Activated naive CD8-positive, alpha-beta T cell treated with anti-CD3 and anti-CD28 coated beads for 36 hours (primary cell): ENCODE results near the gene NT5M. TPM values are rescaled to one million over a fixed set of nuclear protein-coding genes. Genes with fewer than 3 reads are reported as not detected.
"Not testable (repeated sequence)": the region's sequence is repeated elsewhere in the genome, so short reads cannot be mapped to it uniquely, and the experiment has no call there.

Experiments used
- DNase-seq: peaks from one replicate; pipeline ENCODE4 v3.0.0; 2021
- H3K27ac Mint-ChIP-seq: one replicate; pipeline ENCODE4 v1.8.0; 2022; ENCODE audit warnings: mild to moderate bottlenecking, moderate library complexity, mixed read lengths
- H3K27me3 Mint-ChIP-seq: one replicate; pipeline ENCODE4 v1.8.0; 2022; ENCODE audit warnings: mild to moderate bottlenecking, mixed read lengths
- H3K36me3 Mint-ChIP-seq: one replicate; pipeline ENCODE4 v1.8.0; 2021; ENCODE audit warnings: mild to moderate bottlenecking, mixed read lengths
- H3K4me1 Mint-ChIP-seq: one replicate; pipeline ENCODE4 v1.8.0; 2021; ENCODE audit warnings: mixed read lengths
- H3K4me3 Mint-ChIP-seq: one replicate; pipeline ENCODE4 v1.8.0; 2022; ENCODE audit warnings: mild to moderate bottlenecking, moderate library complexity, mixed read lengths
- H3K9me3 Mint-ChIP-seq: one replicate; pipeline ENCODE4 v1.8.0; 2022; ENCODE audit warnings: mixed read lengths
- total RNA-seq, 2 experiments: library from RNA; stranded (reverse); gene quantifications; one replicate each; pipeline ENCODE4 v1.2.3, GENCODE V29; 2021

NT5M gene
- total RNA-seq: 1 to 10 TPM; 6.1 to 6.5 TPM

DNA sequence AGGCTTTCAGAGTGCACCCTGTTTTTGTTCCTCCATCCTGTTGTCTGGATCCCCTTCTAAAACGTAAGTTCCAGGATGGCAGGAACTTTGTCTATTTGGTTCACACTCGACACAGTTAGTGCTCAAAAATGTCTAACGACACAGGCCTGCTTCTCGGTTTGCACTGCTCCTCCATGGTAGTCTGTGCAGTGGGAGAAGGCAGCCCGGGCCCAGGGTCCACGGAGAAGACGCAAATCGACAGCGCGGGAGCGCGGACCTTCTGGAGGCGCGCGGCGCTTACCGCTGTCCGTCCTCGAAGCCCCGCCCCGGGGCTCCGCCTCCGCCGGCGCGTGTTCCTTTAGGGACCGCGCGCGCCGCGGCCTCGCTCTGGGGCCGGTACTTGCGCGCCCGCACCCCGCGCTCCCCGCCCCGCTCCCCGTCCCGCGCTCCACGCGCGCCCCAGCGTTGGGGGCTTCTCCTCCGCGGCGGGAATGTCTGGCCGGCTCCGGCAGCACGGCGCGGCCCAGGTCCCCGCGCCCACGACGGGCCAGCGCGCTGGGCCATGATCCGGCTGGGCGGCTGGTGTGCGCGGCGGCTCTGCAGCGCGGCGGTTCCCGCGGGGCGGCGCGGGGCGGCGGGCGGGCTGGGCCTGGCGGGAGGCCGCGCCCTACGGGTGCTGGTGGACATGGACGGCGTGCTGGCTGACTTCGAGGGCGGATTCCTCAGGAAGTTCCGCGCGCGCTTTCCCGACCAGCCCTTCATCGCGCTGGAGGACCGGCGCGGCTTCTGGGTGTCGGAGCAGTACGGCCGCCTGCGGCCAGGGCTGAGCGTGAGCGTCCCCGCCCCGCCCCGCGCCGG is at the start of gene NT5M:
TSS of gene NT5M (plus strand) at position 364 of the 837 bp plus-strand sequence. CDS start at position 542, 178 bp downstream.
- H3K4me1 Mint-ChIP-seq: peaks cover 34% of the 10 kb centered on the region
- peaks cover 5% of the 10 kb centered on the region for H3K36me3 Mint-ChIP-seq
- peak within 1 kb of the TSS; percentile 89 for H3K27ac Mint-ChIP-seq
- H3K9me3 Mint-ChIP-seq: no peaks in the 10 kb centered on the region
- peak; percentile 83 for DNase-seq
- peak within 1 kb of the TSS; percentile 84 for H3K4me3 Mint-ChIP-seq
- H3K27me3 Mint-ChIP-seq: no peaks in the 10 kb centered on the region

DNA sequence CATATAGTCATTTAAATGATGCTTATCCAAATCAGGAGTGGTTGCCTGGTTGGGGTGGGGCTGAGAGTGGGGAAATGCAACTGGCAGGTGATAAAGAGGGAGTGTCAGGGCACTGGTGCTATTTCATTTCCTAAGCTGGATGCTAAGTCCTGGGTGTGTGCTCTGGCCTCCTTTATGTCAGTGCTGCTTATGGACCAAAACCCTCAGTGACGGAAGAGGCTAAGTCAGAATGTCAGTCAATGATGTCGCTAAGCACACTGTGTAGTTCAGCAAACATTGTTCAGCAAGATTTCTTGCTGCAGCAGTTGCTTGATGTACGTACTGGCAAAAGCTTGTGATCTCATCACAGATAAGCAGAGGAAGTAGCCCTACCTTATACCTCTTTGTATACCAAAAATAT is 49.8 kb upstream of the NT5M start:
- no peaks in the 10 kb centered on the region for H3K9me3 Mint-ChIP-seq
- H3K27me3 Mint-ChIP-seq: no peaks in the 10 kb centered on the region
- H3K27ac Mint-ChIP-seq: peak overlapping the region; percentile 11
- H3K4me3 Mint-ChIP-seq: no peak overlapping the region
- no peaks in the 10 kb centered on the region for H3K4me1 Mint-ChIP-seq
- H3K36me3 Mint-ChIP-seq: peaks cover 28% of the 10 kb centered on the region
- no peak for DNase-seq

DNA sequence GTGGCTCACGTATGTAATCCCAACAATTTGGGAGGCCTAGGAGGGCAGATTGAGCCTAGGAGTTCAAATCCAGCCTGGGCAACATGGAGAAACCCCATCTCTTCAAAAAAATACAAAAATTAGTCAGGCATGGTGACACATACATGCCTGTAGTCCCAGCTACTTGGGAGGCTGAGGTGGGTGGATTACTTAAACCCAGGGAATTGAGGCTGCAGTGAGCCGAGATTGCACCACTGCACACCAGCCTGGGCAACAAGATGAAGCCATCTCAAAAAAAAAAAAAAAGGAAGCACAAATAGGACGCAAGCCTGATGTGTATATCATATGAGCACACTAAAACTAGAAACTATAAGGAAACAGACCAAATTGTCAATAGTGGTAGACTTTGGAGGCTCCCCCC is 49.1 kb upstream of the NT5M start:
- peaks cover 30% of the 10 kb centered on the region for H3K36me3 Mint-ChIP-seq

DNA sequence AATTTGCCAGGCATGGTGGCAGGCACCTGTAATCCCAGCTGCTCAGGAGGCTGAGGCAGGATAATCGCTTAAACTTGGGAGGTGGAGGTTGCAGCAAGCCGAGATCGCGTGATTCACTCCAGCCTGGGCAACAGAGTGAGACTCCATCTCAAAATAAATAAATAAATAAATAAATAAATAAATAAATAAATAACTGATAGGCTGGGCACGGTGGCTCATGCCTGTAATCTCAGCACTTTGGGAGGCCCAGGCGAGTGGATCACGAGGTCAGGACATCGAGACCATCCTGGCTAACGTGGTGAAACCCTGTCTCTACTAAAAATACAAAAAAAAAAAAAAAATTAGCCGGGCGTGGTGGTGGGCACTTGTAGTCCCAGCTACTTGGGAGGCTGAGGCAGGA is 47.5 kb upstream of the NT5M start:
- H3K27me3 Mint-ChIP-seq, DNase-seq, H3K9me3 Mint-ChIP-seq, H3K4me1 Mint-ChIP-seq, H3K4me3 Mint-ChIP-seq, H3K27ac Mint-ChIP-seq: not testable (repeated sequence)
- peaks cover 36% of the 10 kb centered on the region for H3K36me3 Mint-ChIP-seq

More for the DNA sequence above, 49.1 kb upstream of the NT5M start:
- Mint-ChIP-seq H3K4me3 (no peak overlapping the region), H3K4me1 (no peaks in the 10 kb centered on the region), H3K27me3 (no peaks in the 10 kb centered on the region), H3K27ac (no peak overlapping the region), H3K9me3 (no peaks in the 10 kb centered on the region)
- DNase-seq: no peak

DNA sequence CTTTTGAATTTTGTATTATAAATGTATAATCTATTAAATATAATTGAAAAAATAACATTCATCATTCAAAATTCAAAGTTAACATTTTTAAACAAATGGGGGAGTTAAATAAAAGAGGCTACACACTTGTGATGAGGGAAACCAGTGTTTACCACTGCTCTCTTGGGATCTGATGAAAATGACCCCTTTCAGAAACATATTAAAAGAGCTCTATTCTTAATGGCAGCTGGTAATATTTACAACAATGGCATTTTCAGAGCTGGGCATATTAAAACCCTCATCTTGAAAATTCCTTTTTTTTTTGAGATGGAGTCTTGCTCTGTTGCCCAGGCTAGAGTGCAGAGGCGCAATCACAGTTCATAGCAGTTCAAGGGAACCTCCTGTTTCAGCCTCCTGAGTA is 46.9 kb upstream of the NT5M start:
- no peak overlapping the region for H3K27ac Mint-ChIP-seq
- H3K4me1 Mint-ChIP-seq: no peaks in the 10 kb centered on the region
- H3K9me3 Mint-ChIP-seq: no peaks in the 10 kb centered on the region
- H3K27me3 Mint-ChIP-seq: no peaks in the 10 kb centered on the region
- DNase-seq: no peak
- H3K36me3 Mint-ChIP-seq: peaks cover 36% of the 10 kb centered on the region
- H3K4me3 Mint-ChIP-seq: no peak overlapping the region

DNA sequence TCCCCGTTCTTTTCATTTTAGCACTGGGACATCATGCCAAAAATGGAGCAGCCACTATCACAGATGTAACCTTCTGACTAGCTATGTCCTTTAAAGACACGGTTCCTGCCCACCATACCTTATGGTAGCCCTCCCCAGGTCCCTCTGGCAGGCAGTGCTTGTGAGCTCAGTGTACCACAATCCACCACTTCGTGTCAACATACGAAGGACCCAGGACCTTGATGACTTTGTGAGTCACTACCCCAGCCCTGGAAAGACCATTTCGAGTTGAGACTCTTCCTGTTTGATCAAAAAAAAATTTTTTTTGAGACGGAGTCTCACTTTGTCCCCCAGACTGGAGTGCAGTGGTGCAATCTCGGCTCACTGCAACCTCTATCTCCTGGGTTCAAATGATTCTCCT is 45.2 kb upstream of the NT5M start:
- DNase-seq: no peak
- no peak overlapping the region for H3K27ac Mint-ChIP-seq
- peaks cover 36% of the 10 kb centered on the region for H3K36me3 Mint-ChIP-seq
- no peaks in the 10 kb centered on the region for H3K9me3 Mint-ChIP-seq
- no peak overlapping the region for H3K4me3 Mint-ChIP-seq
- no peaks in the 10 kb centered on the region for H3K4me1 Mint-ChIP-seq
- no peaks in the 10 kb centered on the region for H3K27me3 Mint-ChIP-seq

DNA sequence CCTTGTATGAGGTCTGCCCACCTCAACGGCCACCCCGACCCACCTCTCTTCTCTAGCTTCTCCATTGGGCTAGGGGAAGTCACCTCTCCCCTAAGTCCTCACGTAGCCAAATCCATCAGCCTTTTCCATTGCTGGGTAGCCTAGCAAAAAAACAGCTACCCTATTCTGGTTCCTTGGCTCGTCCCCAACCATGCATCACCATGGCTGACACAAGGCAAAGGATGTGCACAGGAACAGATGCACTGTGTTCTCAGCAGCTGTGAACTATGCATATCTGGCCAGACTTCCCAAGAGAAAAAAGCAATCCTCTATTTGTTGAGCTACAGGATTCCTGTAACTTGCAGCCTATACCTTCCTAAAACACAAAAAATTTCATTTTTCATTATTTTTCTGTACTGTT is 44.2 kb upstream of the NT5M start:
- Mint-ChIP-seq H3K4me3 (no peak overlapping the region), H3K4me1 (no peaks in the 10 kb centered on the region), H3K9me3 (no peaks in the 10 kb centered on the region), H3K27me3 (no peaks in the 10 kb centered on the region), H3K36me3 (peaks cover 36% of the 10 kb centered on the region), H3K27ac (no peak overlapping the region)
- DNase-seq: no peak

DNA sequence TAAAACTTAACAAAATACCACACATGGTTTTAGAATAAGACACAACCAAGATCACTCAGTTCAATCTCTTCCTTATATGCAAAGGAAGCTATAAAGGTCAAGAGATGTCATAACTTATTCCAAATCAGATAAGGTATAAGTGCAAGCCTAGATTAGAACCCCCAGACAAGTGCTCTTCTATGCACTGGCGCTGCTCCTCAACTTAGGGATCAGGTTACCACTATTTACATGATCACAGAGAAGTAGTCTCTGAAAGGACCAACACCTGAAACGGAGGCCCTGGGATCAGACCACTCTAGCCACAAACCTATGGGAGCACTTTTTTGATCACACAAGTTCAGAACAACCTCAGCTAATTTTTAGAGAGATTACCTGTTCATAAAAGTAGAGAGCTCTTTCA is 38.7 kb upstream of the NT5M start:
- H3K36me3 Mint-ChIP-seq: peaks cover 22% of the 10 kb centered on the region
- no peaks in the 10 kb centered on the region for H3K4me1 Mint-ChIP-seq
- DNase-seq: no peak
- H3K9me3 Mint-ChIP-seq: no peaks in the 10 kb centered on the region
- no peaks in the 10 kb centered on the region for H3K27me3 Mint-ChIP-seq
- H3K4me3 Mint-ChIP-seq: no peak overlapping the region
- H3K27ac Mint-ChIP-seq: no peak overlapping the region

DNA sequence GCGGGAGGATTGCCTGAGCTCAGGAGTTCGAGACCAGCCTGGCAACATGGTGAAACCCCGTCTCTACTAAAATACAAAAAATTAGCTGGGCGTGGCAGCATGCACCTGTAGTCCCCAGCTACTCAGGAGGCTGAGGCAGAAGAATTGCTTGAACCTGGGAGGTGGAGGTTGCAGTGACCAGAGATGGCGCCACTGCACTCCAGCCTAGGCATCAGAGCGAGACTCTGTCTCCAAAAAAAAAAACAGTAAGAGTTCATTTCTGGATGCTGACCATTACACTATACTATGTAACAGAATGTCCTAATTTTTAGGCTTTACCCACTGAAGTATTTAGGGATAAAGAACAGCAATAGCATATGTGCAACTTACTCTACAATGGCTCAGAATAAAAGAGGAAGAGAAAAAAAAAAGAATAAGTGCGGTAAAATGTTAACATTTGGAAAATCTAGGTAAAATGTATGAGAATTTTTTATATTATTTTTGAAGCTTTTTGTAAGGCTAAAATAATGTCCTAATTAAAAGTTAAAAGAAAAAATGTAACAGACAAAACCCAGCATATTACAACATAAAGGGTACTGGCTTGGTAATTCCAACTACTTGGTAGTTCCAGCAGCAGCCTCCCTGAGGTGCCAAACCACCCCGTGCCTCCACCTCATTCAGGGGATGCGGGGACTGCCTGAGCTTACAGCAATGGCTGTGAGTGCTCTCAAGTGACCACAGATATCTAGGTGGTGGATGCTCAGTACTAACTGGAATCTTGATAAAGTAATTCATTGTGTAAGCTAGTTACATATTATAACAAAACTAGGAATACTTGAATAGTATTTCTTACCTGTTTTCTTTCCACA is 33.0 kb upstream of the NT5M start:
- H3K27ac Mint-ChIP-seq: no peak overlapping the region
- peak; percentile 20 for DNase-seq
- no peaks in the 10 kb centered on the region for H3K27me3 Mint-ChIP-seq
- no peaks in the 10 kb centered on the region for H3K9me3 Mint-ChIP-seq
- H3K36me3 Mint-ChIP-seq: peaks cover 18% of the 10 kb centered on the region
- no peaks in the 10 kb centered on the region for H3K4me1 Mint-ChIP-seq
- H3K4me3 Mint-ChIP-seq: no peak overlapping the region

DNA sequence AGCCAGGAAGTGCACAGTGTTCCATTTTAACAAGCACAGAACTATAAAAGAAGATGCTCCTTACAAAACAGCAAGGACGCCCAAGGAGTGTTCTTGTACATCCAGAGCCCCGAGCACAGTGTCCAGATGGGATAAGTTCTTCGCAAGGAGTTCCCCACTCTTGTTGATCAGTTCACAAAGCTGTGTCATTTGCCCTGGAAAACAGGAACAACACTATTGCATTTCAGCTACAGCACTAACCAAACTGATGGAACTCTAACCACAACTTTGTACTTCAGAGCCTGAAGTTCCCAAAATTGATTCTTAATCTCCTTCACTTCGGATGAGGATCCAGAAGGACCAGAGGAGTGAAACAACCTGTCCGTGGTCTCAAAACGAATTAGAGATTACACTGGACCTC is 27.2 kb upstream of the NT5M start:
- H3K9me3 Mint-ChIP-seq: no peaks in the 10 kb centered on the region
- peaks cover 24% of the 10 kb centered on the region for H3K36me3 Mint-ChIP-seq
- no peak overlapping the region for H3K4me3 Mint-ChIP-seq
- no peaks in the 10 kb centered on the region for H3K27me3 Mint-ChIP-seq
- peaks cover 31% of the 10 kb centered on the region for H3K4me1 Mint-ChIP-seq
- DNase-seq: no peak
- H3K27ac Mint-ChIP-seq: no peak overlapping the region

DNA sequence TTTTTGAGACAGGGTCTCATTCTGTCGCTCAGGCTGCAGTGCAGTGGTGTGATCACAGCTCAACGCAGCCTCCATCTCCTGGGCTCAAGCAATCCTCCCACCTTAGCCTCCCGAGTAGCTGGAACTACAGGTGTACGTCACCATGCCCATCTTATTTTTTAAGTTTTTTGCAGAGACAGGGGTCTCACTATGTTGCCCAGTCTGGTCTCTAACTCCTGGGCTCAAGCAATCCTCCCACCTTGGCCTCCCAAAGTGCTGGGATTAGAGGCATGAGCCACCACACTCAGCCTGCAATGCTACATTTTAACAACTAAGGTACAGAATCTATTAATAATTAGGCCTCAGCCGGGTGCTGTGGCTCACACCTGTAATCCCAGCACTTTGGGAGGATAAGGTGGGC is 25.7 kb upstream of the NT5M start:
- Mint-ChIP-seq H3K36me3 (peaks cover 24% of the 10 kb centered on the region), H3K4me1 (peaks cover 41% of the 10 kb centered on the region)
- H3K27me3 Mint-ChIP-seq, H3K27ac Mint-ChIP-seq, H3K9me3 Mint-ChIP-seq, DNase-seq, H3K4me3 Mint-ChIP-seq: not testable (repeated sequence)

DNA sequence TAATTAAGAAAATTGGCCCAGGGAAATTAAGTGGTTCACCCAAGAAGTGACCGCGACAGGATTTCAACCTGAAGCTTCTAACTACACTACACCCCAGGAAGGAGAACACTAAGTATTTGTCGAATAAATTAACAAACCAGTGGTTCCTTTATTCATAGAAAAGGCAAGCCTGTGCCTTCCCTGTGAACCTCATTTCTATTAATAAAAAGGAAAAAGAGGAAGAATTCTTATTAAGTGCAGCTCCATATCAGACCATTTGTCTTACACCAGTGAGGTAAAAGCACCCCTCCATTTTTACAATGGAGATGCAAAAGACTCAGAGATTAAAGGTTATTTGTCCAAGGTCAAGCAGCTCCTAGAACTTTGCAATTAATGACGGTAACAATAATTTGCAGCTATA is 23.9 kb upstream of the NT5M start:
- peak overlapping the region; percentile 79 for H3K27ac Mint-ChIP-seq
- no peaks in the 10 kb centered on the region for H3K9me3 Mint-ChIP-seq
- no peaks in the 10 kb centered on the region for H3K27me3 Mint-ChIP-seq
- H3K4me1 Mint-ChIP-seq: peaks cover 41% of the 10 kb centered on the region
- peak overlapping the region; percentile 91 for H3K4me3 Mint-ChIP-seq
- H3K36me3 Mint-ChIP-seq: peaks cover 21% of the 10 kb centered on the region
- no peak for DNase-seq

DNA sequence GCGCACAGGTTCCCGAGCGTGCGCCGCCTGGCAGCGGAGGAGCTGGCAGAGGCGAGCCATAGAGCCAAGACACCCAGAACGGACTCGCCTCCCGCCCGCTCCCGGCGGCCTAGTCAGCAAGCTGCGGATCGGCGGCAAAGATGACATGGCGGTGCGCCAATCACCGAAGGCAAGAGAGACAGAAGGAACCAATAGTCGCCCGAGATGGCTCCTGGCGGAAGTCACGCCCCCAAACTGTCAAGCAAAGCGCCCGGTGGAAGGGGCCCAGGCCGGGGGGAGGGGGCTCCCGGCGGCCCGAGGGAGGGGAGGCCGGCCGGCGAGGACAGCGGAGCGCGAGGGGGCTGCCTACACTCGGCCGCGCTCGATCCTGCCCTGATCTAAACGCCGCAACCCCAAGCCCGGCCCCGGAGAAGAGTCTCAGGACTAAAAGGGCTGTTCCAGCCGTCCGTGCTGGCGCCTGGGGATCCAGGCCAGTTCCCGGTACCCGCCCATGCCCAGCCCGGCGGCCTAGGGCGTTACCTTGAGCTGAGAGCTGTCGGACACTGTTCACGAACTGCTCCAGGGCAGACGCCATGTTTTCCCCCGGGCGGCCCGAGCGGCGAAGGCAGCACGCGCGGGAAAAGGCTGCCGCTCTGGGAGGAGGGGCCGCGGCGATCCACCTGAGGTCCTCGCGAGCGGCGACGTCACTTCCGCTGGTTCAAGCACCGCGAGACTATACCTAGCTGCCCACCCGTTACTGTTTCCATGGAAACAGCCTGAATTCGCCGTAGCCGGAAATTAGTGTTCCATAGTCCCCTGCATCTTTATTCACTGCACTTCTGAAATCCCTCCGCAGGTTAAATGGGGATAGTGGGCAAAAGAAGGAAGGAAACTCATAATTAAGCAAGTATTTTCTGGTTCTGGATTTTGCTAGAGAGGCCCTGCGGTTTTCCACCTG is 22.3 kb upstream of the NT5M start, which contains the start of gene COPS3:
TSS of gene COPS3 (minus strand) at position 634 of the 937 bp plus-strand sequence. CDS start at position 574, 60 bp downstream.
- Mint-ChIP-seq H3K27ac (peak within 1 kb of the TSS; percentile 79), H3K4me1 (peaks cover 41% of the 10 kb centered on the region), H3K36me3 (peaks cover 18% of the 10 kb centered on the region), H3K27me3 (no peaks in the 10 kb centered on the region), H3K4me3 (peak within 1 kb of the TSS; percentile 91), H3K9me3 (no peaks in the 10 kb centered on the region)
- DNase-seq: peak; percentile 98

DNA sequence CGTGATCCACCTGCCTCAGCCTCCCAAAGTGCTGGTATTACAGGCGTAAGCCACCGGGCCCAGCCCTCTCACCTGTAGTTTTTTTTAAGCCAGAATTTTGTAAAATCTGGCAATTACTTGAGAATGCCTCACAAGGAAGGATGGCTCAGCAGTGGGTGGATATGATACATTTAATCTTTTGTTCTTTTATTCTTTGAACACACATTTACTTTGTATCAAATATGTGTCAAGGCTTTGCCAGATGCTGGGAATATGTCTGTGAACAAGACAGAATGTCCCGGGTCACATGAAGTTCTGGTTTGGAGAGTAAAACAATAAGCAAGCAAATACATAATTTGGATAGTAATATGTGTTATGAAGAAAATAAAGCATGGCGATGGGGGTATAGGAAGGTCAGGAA is 17.2 kb upstream of the NT5M start:
- Mint-ChIP-seq H3K4me1 (peaks cover 11% of the 10 kb centered on the region), H3K27me3 (no peaks in the 10 kb centered on the region), H3K4me3 (no peak overlapping the region), H3K9me3 (no peaks in the 10 kb centered on the region), H3K27ac (no peak overlapping the region), H3K36me3 (no peaks in the 10 kb centered on the region)
- no peak for DNase-seq
